HEK293 (cell line): ENCODE measurements around the gene WASF3.

Experiments used
- KLF1 ChIP-seq: fragments of 450-650 bp; formaldehyde crosslinking; IDR thresholded peaks from 2 replicates; pipeline ENCODE4 v1.5.1; 2016; ENCODE audit warnings: missing biosample characterization, missing genetic modification characterization
- KLF16 ChIP-seq: fragments of 450-650 bp; formaldehyde crosslinking; IDR thresholded peaks from 2 replicates; pipeline ENCODE4 v1.5.1; 2017; ENCODE audit warnings: missing biosample characterization, missing genetic modification characterization
- TF ChIP-seq, protein P1 (sequence below): fragments of 450-650 bp; formaldehyde crosslinking; IDR thresholded peaks from 2 replicates; pipeline ENCODE4 v1.5.1; 2016; ENCODE audit warnings: missing biosample characterization, missing genetic modification characterization

DNA sequence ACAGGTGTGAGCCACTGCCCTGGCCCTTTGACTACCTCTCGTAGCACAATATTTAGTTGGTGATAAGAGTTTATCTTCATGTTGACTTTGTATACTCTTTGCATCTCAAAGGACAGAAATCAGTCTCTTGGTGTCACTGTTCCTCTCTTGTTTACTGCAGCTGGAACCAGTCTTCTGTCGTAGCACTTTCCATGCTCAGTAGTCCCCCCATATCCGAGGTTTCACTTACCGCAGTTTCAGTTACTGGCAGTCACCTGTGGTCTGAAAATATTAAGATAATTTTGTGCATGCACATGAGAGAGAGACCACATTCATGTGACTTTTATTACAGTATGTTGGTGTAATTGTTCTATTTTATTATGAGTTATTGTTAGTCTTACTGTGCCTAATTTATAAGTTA lies 49.1 kb downstream of the WASF3 start:
- TF ChIP-seq, protein P1, sequence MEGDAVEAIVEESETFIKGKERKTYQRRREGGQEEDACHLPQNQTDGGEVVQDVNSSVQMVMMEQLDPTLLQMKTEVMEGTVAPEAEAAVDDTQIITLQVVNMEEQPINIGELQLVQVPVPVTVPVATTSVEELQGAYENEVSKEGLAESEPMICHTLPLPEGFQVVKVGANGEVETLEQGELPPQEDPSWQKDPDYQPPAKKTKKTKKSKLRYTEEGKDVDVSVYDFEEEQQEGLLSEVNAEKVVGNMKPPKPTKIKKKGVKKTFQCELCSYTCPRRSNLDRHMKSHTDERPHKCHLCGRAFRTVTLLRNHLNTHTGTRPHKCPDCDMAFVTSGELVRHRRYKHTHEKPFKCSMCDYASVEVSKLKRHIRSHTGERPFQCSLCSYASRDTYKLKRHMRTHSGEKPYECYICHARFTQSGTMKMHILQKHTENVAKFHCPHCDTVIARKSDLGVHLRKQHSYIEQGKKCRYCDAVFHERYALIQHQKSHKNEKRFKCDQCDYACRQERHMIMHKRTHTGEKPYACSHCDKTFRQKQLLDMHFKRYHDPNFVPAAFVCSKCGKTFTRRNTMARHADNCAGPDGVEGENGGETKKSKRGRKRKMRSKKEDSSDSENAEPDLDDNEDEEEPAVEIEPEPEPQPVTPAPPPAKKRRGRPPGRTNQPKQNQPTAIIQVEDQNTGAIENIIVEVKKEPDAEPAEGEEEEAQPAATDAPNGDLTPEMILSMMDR (tag by site-specific recombination), result no peak
- TF ChIP-seq KLF1 (no peak), KLF16 (tag by site-specific recombination) (no peak)
